HepG2 (cell line): ENCODE measurements around the gene ICAM3. TPM values are rescaled to one million over a fixed set of nuclear protein-coding genes. Genes with fewer than 3 reads are reported as not detected.
A peak's percentile ranks its signal among the peaks of the same experiment; 100 is the strongest.

Experiments
- DPF2 ChIP-seq: sonication (generic); formaldehyde crosslinking; IDR thresholded peaks from 2 replicates; pipeline ENCODE4 v1.4.0; 2020; ENCODE audit warnings: mild to moderate bottlenecking, low read depth, missing genetic modification reagents, borderline replicate concordance
- HNF1B ChIP-seq: sonication (generic); formaldehyde crosslinking; IDR thresholded peaks from 2 replicates; pipeline ENCODE4 v1.5.1; 2020; ENCODE audit warnings: mild to moderate bottlenecking, moderate library complexity, missing genetic modification reagents
- MLX ChIP-seq: IDR thresholded peaks from 2 replicates; pipeline ENCODE4 v1.6.1; 2016
- MTF2 ChIP-seq: sonication (generic); formaldehyde crosslinking; IDR thresholded peaks from 2 replicates; pipeline ENCODE4 v1.5.0; 2020; ENCODE audit warnings: missing genetic modification reagents, borderline replicate concordance
- PAXIP1 ChIP-seq: sonication (generic); formaldehyde crosslinking; conservative IDR thresholded peaks from 2 replicates; pipeline ENCODE4 v1.4.0; 2020; ENCODE audit warnings: mild to moderate bottlenecking, missing genetic modification reagents, moderate library complexity
- SAP130 ChIP-seq: IDR thresholded peaks from 2 replicates; pipeline ENCODE4 v1.6.1; 2016; ENCODE audit warnings: low read depth
- THYN1 ChIP-seq: sonication (generic); formaldehyde crosslinking; IDR thresholded peaks from 2 replicates; pipeline ENCODE4 v1.8.1; 2023; ENCODE audit warnings: low read depth, mild to moderate bottlenecking, moderate library complexity, missing genetic modification reagents, borderline replicate concordance
- TP53 ChIP-seq: sonication (generic); formaldehyde crosslinking; conservative IDR thresholded peaks from 2 replicates; pipeline ENCODE4 v1.4.0; 2020; ENCODE audit warnings: missing genetic modification reagents
- WIZ ChIP-seq: sonication (generic); formaldehyde crosslinking; IDR thresholded peaks from 2 replicates; pipeline ENCODE4 v1.5.1; 2020; ENCODE audit warnings: mild to moderate bottlenecking, missing genetic modification reagents
- ZBTB37 ChIP-seq: sonication (generic); formaldehyde crosslinking; IDR thresholded peaks from 2 replicates; pipeline ENCODE4 v1.4.0; 2020; ENCODE audit warnings: mild to moderate bottlenecking, missing genetic modification reagents
- ZC3H4 ChIP-seq: sonication (generic); formaldehyde crosslinking; IDR thresholded peaks from 2 replicates; pipeline ENCODE4 v1.4.0; 2020; ENCODE audit warnings: missing genetic modification reagents, borderline replicate concordance
- ZFP36L1 ChIP-seq: sonication (generic); formaldehyde crosslinking; IDR thresholded peaks from 2 replicates; pipeline ENCODE4 v1.8.0; 2022; ENCODE audit warnings: mild to moderate bottlenecking, missing genetic modification reagents, moderate library complexity
- ZKSCAN5 ChIP-seq: sonication (generic); formaldehyde crosslinking; IDR thresholded peaks from 2 replicates; pipeline ENCODE4 v1.5.1; 2020; ENCODE audit warnings: mild to moderate bottlenecking, missing genetic modification reagents
- ZNF224 ChIP-seq: sonication (generic); formaldehyde crosslinking; IDR thresholded peaks from 2 replicates; pipeline ENCODE4 v1.5.0; 2020; ENCODE audit warnings: mild to moderate bottlenecking, missing genetic modification reagents
- ZNF275 ChIP-seq: sonication (generic); formaldehyde crosslinking; IDR thresholded peaks from 2 replicates; pipeline ENCODE4 v1.8.0; 2022; ENCODE audit warnings: missing genetic modification reagents, mild to moderate bottlenecking, inconsistent platforms, borderline replicate concordance
- ZNF44 ChIP-seq: sonication (generic); formaldehyde crosslinking; IDR thresholded peaks from 2 replicates; pipeline ENCODE4 v1.5.1; 2020; ENCODE audit warnings: mild to moderate bottlenecking, missing genetic modification reagents
- ZNF766 ChIP-seq: sonication (generic); formaldehyde crosslinking; IDR thresholded peaks from 2 replicates; pipeline ENCODE4 v1.5.0; 2020; ENCODE audit warnings: missing genetic modification reagents, borderline replicate concordance
- polyA plus RNA-seq, 8 experiments: library from polyadenylated mRNA; depleted of rRNA in 3 of 8; stranded (reverse) in 7 of 8; unstranded in 1 of 8; fragments of >200 nt; fragmentation: Illumina TruSeq in 4 of 8; extraction: Trizol in 4 of 8; gene quantifications; 2 replicates each; pipeline versions ENCODE4 v1.2.1 to v1.2.3, GENCODE V29; 2011 to 2016; ENCODE audit warnings: low read depth in 4 of 8, missing spikeins in 1 of 8, mixed read lengths in 1 of 8; ENCODE audit not compliant: insufficient read depth in 1 of 8
- total RNA-seq, 5 experiments: library from RNA; depleted of rRNA; stranded (reverse); fragments of >200 nt; fragmentation: Illumina TruSeq; extraction: Trizol; gene quantifications; 2 replicates each; pipeline ENCODE4 v1.2.3, GENCODE V29; 2016; ENCODE audit warnings: low read depth in 1 of 5

The ICAM3 gene
- total and polyA plus RNA-seq, 2 of the 13 experiments (the other 11 are each of a cell fraction or from before 2014, with no cell fraction given) = 14.1 to 21.0 TPM

- TF ChIP-seq DPF2 (no peak), ZNF224 (peak; percentile 86), WIZ (CRISPR knock-in tag) (no peak), ZNF44 (CRISPR knock-in tag) (no peak), HNF1B (CRISPR knock-in tag) (peak; percentile 35; the same call in 1 of the 2 replicates), THYN1 (no peak), TP53 (CRISPR knock-in tag) (no peak), ZNF275 (CRISPR knock-in tag) (no peak), PAXIP1 (CRISPR knock-in tag) (peak; percentile 25; the same call in 1 of the 2 replicates), SAP130 (CRISPR knock-in tag) (0 out of 2 replicates have a peak, but pooled peaks have one; percentile 23), ZNF766 (no peak), ZBTB37 (CRISPR knock-in tag) (no peak), ZC3H4 (CRISPR knock-in tag) (no peak), ZFP36L1 (CRISPR knock-in tag) (no peak), MTF2 (CRISPR knock-in tag) (no peak), ZKSCAN5 (CRISPR knock-in tag) (no peak), MLX (no peak)
Observed at GRCh38 chr19:10289167-10289835, 50.1 kb downstream of the ICAM3 start (continued).
